Measurements from ENCODE around the gene NIP7. TPM values are rescaled to one million over a fixed set of nuclear protein-coding genes. Genes with fewer than 3 reads are reported as not detected.

Gene NIP7
- total and polyA plus RNA-seq, 9 of the 15 experiments (the other 6 are each of a cell fraction or from before 2014, with no cell fraction given): 28.9 to 85.5 (median 72.5) TPM

DNA sequence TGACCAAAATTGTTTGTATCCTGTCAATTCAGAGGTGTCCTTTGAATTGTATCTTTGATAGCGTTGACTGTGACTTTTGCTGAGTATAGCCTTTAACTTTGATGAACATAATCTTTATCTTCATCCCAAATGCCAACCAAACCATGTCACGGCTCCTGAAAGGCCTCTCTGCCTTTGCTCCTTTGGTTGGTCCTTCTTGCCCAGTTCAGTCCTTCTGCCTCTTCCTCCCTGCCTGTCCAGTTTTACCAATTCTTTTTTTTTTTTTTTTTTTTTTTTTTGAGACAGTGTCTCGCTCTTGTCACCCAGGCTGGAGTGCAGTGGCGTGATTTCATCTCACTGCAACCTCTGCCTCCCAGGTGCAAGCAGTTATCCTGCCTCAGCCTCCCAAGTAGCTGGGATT, 41.3 kb upstream of the NIP7 start:
- Histone ChIP-seq H3K27ac (ENCODE audit: extremely low read depth, low read depth, low read length) (no peak overlapping the region), H4K20me1 (replicated peaks; ENCODE audit: control insufficient read depth, insufficient read depth, low read length) (no peaks in the 10 kb centered on the region)
- BruUV-seq (replicated peaks): no TSS peak

More for the DNA sequence above, 41.3 kb upstream of the NIP7 start:
- H3K27me3 ChIP-seq (ENCODE audit: control insufficient read depth in 2 of 2, insufficient read depth in 2 of 2, low read length in 2 of 2): no peaks in the 10 kb centered on the region
- no peaks in the 10 kb centered on the region for H3K9me1 ChIP-seq (ENCODE audit: control insufficient read depth, insufficient read depth, low read length)
- POLR2A ChIA-PET: no interaction called here
- no peaks in the 10 kb centered on the region for H3K9me3 ChIP-seq (replicated peaks; ENCODE audit: control insufficient read depth, insufficient read depth, low read depth, low read length)
- H2AFZ ChIP-seq (ENCODE audit: low read depth, low read length): no peak overlapping the region
- H3K36me3 ChIP-seq (ENCODE audit: control insufficient read depth, insufficient read depth, low read length): no peaks in the 10 kb centered on the region; the same call in 2 of the 3 replicates
- H3K79me2 ChIP-seq (ENCODE audit: control insufficient read depth, insufficient read depth, low read length): no peaks in the 10 kb centered on the region
- in situ Hi-C loops (cut with MboI): no loop called here
- no peaks in the 10 kb centered on the region for H3K4me1 ChIP-seq (replicated peaks in 1 of 2; ENCODE audit: control insufficient read depth in 2 of 2, insufficient read depth in 2 of 2, low read length in 2 of 2)
- ATAC-seq (no peak), DNase-seq (ENCODE audit: extremely low read depth in 1 of 4, low spot score in 3 of 4) (no peak), FAIRE-seq (no peak)
- 80% methylated on average over 3 of the region's 4 CpGs for WGBS (ENCODE audit: insufficient coverage, low coverage, missing lambda C conversion rate)
- intact Hi-C loops (cut with micrococcal nuclease): no loop called here
- H3K9ac ChIP-seq (ENCODE audit: insufficient read depth in 1 of 2, low read depth in 2 of 2, low read length in 2 of 2): no peak overlapping the region
- H3K4me3 ChIP-seq: no peak overlapping the region
- no peak overlapping the region for H3K4me2 ChIP-seq (ENCODE audit: insufficient read depth, low read length)
- TF ChIP-seq CBX3 (IDR thresholded peaks at IDR 0.05; ENCODE audit: borderline replicate concordance in 1 of 2, low read length in 2 of 2) (no peak), SIRT6 (IDR thresholded peaks at IDR 0.05; ENCODE audit: low read depth, low read length) (no peak), ZNF668 (CRISPR knock-in tag; IDR thresholded peaks at IDR 0.05) (no peak), ASH1L (IDR thresholded peaks at IDR 0.05; ENCODE audit: borderline replicate concordance, low read depth, partially characterized antibody) (no peak), POLR2A (conservative IDR thresholded peaks at IDR 0.05) (no peak), SMARCC2 (IDR thresholded peaks at IDR 0.05; ENCODE audit: low read depth) (no peak), ZBTB8A (IDR thresholded peaks at IDR 0.05; ENCODE audit: partially characterized antibody) (no peak), ELF1 (tag; IDR thresholded peaks at IDR 0.05) (no peak), ATF6 (CRISPR knock-in tag; IDR thresholded peaks at IDR 0.05) (no peak), SMAD4 (CRISPR knock-in tag; conservative IDR thresholded peaks at IDR 0.05) (no peak), TCF3 (CRISPR knock-in tag; IDR thresholded peaks at IDR 0.05) (no peak)
- CTCF ChIA-PET (ENCODE audit: low intra/inter-chr PET ratio): no interaction called here

Measured in K562 (cell line).